Endometrial microvascular endothelial cells (primary cell): ENCODE results near the gene DUOX2. TPM values are rescaled to one million over a fixed set of nuclear protein-coding genes. Genes with fewer than 3 reads are reported as not detected.

Experiments used
- in situ Hi-C: cut with HindIII; loops from 2 replicates; pipeline ENCODE4 v1.10.0; 2017; ENCODE audit warnings: low sequenced_read_pairs, low pct_unique_long_range_greater_than_20kb; ENCODE audit errors: inconsistent ontology term
- total RNA-seq: library from RNA; depleted of rRNA; stranded (reverse); fragments of >200 nt; gene quantifications from one replicate; pipeline ENCODE4 v1.2.3, GENCODE V29; 2015; ENCODE audit errors: inconsistent ontology term

The DUOX2 gene
- not detected for total RNA-seq

GRCh38 chr15:45114076-45114750 lies at the start of gene DUOX2, which contains the start of gene DUOXA2:
TSS of gene DUOX2 (minus strand) at chr15:45114172. CDS start at chr15:45113411, 761 bp downstream.
TSS of gene DUOXA2 (plus strand) at chr15:45114326. CDS start at chr15:45114606, 280 bp downstream.
- in situ Hi-C loops = no loop called here

GRCh38 chr15:45163508-45163856 lies 49.5 kb upstream of the DUOX2 start:
- in situ Hi-C loops = loop anchor here (25.0 kb wide), 1 partner anchor 249 kb away; a partner anchor contains a TSS

GRCh38 chr15:45162771-45163507 lies 49.0 kb upstream of the DUOX2 start:
- in situ Hi-C loops = loop anchor here (25.0 kb wide), 1 partner anchor 249 kb away; a partner anchor contains a TSS

GRCh38 chr15:45161666-45162065 lies 47.7 kb upstream of the DUOX2 start:
- in situ Hi-C loops = loop anchor here (25.0 kb wide), 1 partner anchor 251 kb away; a partner anchor contains a TSS

- in situ Hi-C loops = loop anchor here (25.0 kb wide), 1 partner anchor 254 kb away; a partner anchor contains a TSS
These were observed 44.0 kb upstream of the DUOX2 start for GRCh38 chr15:45157974-45158373.

- in situ Hi-C loops = loop anchor here (25.0 kb wide), 1 partner anchor 255 kb away; a partner anchor contains a TSS
These were observed 42.9 kb upstream of the DUOX2 start for GRCh38 chr15:45156744-45157455.

GRCh38 chr15:45155739-45156138 lies 41.8 kb upstream of the DUOX2 start:
- in situ Hi-C loops = loop anchor here (25.0 kb wide), 1 partner anchor 257 kb away; a partner anchor contains a TSS

- in situ Hi-C loops = loop anchor here (25.0 kb wide), 1 partner anchor 260 kb away; a partner anchor contains a TSS
These were observed 38.2 kb upstream of the DUOX2 start for GRCh38 chr15:45151998-45152828.

GRCh38 chr15:45150997-45151396 lies 37.0 kb upstream of the DUOX2 start:
- in situ Hi-C loops = loop anchor here (25.0 kb wide), 1 partner anchor 261 kb away; a partner anchor contains a TSS

GRCh38 chr15:45150481-45150880 lies 36.5 kb upstream of the DUOX2 start:
- in situ Hi-C loops = loop anchor here (25.0 kb wide), 1 partner anchor 262 kb away; a partner anchor contains a TSS

- in situ Hi-C loops = no loop called here
These were observed 35.1 kb upstream of the DUOX2 start for GRCh38 chr15:45149060-45149459.

GRCh38 chr15:45148076-45149059 lies 34.4 kb upstream of the DUOX2 start:
- in situ Hi-C loops = no loop called here

- in situ Hi-C loops = no loop called here
These were observed 33.6 kb upstream of the DUOX2 start for GRCh38 chr15:45147606-45148005.

- in situ Hi-C loops = no loop called here
These were observed 32.4 kb upstream of the DUOX2 start for GRCh38 chr15:45146405-45146804.

- in situ Hi-C loops = no loop called here
These were observed 30.8 kb upstream of the DUOX2 start for GRCh38 chr15:45144775-45145174.

GRCh38 chr15:45143946-45144345 lies 30.0 kb upstream of the DUOX2 start:
- in situ Hi-C loops = no loop called here

GRCh38 chr15:45143056-45143455 lies 29.1 kb upstream of the DUOX2 start:
- in situ Hi-C loops = no loop called here
